ENCODE data around the gene SUB1.
"Not testable (repeated sequence)": the region's sequence is repeated elsewhere in the genome, so short reads cannot be mapped to it uniquely, and the experiment has no call there.

Gene SUB1

DNA sequence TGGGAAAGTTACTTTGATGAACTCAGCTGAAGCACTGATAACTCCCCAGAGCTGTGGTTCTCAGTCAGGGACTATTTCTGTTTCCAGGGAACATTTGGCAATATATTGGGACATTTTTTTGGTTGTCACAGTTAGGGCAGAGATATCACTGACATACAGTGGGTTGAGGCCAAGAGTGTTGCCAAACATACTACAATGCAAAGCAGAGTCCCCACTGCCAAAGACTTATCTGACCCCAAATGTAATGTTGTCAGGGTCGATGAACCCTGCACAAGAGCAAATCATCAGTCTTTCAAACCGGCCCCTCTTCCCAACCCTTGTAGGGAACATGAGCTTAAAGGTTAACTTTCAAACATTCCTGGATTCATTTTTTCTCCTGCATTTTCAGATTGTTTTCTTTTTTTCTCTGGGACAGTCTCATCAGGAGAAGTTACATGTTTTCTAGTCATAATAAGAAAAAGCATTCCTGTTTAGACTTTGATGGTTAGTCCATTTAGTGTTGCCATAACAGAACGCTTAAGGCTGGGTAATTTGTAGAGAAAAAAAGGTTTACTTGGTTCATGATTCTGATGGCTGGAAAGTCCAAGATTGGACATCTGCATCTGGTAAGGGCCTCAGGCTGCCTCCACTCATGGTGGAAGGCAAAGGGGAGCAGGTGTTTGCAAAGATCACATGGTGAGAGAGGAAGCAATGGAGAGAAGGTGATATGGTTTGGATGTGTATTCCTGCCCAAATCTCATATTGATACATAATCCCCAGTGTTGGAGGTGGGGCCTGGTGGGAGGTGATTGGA is 18.8 kb upstream of the SUB1 start:
- no peak overlapping the region for H3K9ac ChIP-seq (ENCODE audit: low read length)
- no peaks in the 10 kb centered on the region for H3K4me1 ChIP-seq (ENCODE audit: control insufficient read depth in 1 of 2, insufficient read depth in 2 of 2, low read length in 2 of 2)
- H3K4ac ChIP-seq (ENCODE audit: low read depth, low read length): no peak overlapping the region
- no peaks in the 10 kb centered on the region for H3K79me1 ChIP-seq (ENCODE audit: low read length)
- DNase-seq: no peak
- no peak overlapping the region for H3K4me3 ChIP-seq (ENCODE audit: low read depth, low read length)
- H3K23ac ChIP-seq (ENCODE audit: low read length): no peak overlapping the region
- H2BK12ac ChIP-seq (ENCODE audit: low read length): no peak overlapping the region
- H3K4me2 ChIP-seq (ENCODE audit: low read length): no peak overlapping the region
- no CpG with 5 or more reads among the region's 3 CpGs for WGBS (ENCODE audit: extremely low coverage, insufficient coverage, insufficient read length)
- H2AFZ ChIP-seq (ENCODE audit: insufficient read depth, low read length, poor library complexity): no peak overlapping the region
- H3K14ac ChIP-seq (ENCODE audit: low read length): no peak overlapping the region
- H3K27me3 ChIP-seq (ENCODE audit: insufficient read depth, low read length): no peaks in the 10 kb centered on the region
- no peaks in the 10 kb centered on the region for H3K79me2 ChIP-seq (ENCODE audit: control insufficient read depth, insufficient read depth, low read length, poor library complexity)
- no peak overlapping the region for H3K18ac ChIP-seq (ENCODE audit: low read length)
- H3K9me3 ChIP-seq (ENCODE audit: insufficient read depth, low read depth, low read length): no peaks in the 10 kb centered on the region
- no peaks in the 10 kb centered on the region for H3K36me3 ChIP-seq (ENCODE audit: control insufficient read depth in 1 of 2, insufficient read depth in 2 of 2, low read length in 2 of 2)
- H4K12ac ChIP-seq (ENCODE audit: low read depth, low read length): no peak overlapping the region
- H2BK5ac ChIP-seq (ENCODE audit: low read depth, low read length, poor library complexity): no peak overlapping the region
- H4K8ac ChIP-seq (ENCODE audit: low read depth, low read length): no peak overlapping the region
- H2AK5ac ChIP-seq (ENCODE audit: low read length): no peak overlapping the region
- no peak overlapping the region for H3K27ac ChIP-seq (ENCODE audit: low read depth, low read length)
- no peak overlapping the region for H2BK120ac ChIP-seq (ENCODE audit: insufficient read depth, low read length, poor library complexity)
- no peak overlapping the region for H4K91ac ChIP-seq (ENCODE audit: low read depth, low read length)

DNA sequence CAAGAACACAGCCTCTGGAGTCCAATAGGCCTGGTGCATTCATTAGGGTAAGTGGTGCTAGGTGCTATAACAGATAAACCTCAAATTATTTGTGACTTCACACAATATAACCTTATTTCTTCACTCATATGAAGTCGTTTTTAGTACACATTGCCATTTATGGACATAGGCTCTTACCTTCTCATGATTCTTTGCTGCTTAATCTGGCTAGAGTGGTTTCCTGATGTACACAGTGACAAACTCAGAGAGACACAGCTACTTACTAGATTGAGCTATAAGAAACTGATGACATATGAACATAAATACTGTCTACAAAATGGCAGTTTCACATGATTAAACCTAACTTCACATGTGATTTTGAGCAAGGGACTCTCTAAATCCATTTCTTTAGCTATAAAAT is 14.2 kb upstream of the SUB1 start:
- no peaks in the 10 kb centered on the region for H3K79me1 ChIP-seq (ENCODE audit: low read length)
- H3K9ac ChIP-seq (ENCODE audit: low read length): no peak overlapping the region
- no peak overlapping the region for H3K4ac ChIP-seq (ENCODE audit: low read depth, low read length)
- H3K18ac ChIP-seq (ENCODE audit: low read length): no peak overlapping the region
- H4K91ac ChIP-seq (ENCODE audit: low read depth, low read length): no peak overlapping the region
- DNase-seq: no peak
- H3K4me1 ChIP-seq (ENCODE audit: control insufficient read depth in 1 of 2, insufficient read depth in 2 of 2, low read length in 2 of 2): no peaks in the 10 kb centered on the region
- no peak overlapping the region for H2AK5ac ChIP-seq (ENCODE audit: low read length)
- H4K12ac ChIP-seq (ENCODE audit: low read depth, low read length): no peak overlapping the region
- no peak overlapping the region for H3K23ac ChIP-seq (ENCODE audit: low read length)
- H3K79me2 ChIP-seq (ENCODE audit: control insufficient read depth, insufficient read depth, low read length, poor library complexity): no peaks in the 10 kb centered on the region
- no peak overlapping the region for H3K4me3 ChIP-seq (ENCODE audit: low read depth, low read length)
- H3K14ac ChIP-seq (ENCODE audit: low read length): no peak overlapping the region
- no peaks in the 10 kb centered on the region for H3K36me3 ChIP-seq (ENCODE audit: control insufficient read depth in 1 of 2, insufficient read depth in 2 of 2, low read length in 2 of 2)
- no peak overlapping the region for H2AFZ ChIP-seq (ENCODE audit: insufficient read depth, low read length, poor library complexity)
- H2BK120ac ChIP-seq (ENCODE audit: insufficient read depth, low read length, poor library complexity): no peak overlapping the region
- H3K4me2 ChIP-seq (ENCODE audit: low read length): no peak overlapping the region
- no peak overlapping the region for H4K8ac ChIP-seq (ENCODE audit: low read depth, low read length)
- WGBS (ENCODE audit: extremely low coverage, insufficient coverage, insufficient read length): no CpG with 5 or more reads among the region's 1 CpG
- no peak overlapping the region for H2BK12ac ChIP-seq (ENCODE audit: low read length)
- H3K27me3 ChIP-seq (ENCODE audit: insufficient read depth, low read length): no peaks in the 10 kb centered on the region
- no peaks in the 10 kb centered on the region for H3K9me3 ChIP-seq (ENCODE audit: insufficient read depth, low read depth, low read length)
- no peak overlapping the region for H2BK5ac ChIP-seq (ENCODE audit: low read depth, low read length, poor library complexity)
- no peak overlapping the region for H3K27ac ChIP-seq (ENCODE audit: low read depth, low read length)

DNA sequence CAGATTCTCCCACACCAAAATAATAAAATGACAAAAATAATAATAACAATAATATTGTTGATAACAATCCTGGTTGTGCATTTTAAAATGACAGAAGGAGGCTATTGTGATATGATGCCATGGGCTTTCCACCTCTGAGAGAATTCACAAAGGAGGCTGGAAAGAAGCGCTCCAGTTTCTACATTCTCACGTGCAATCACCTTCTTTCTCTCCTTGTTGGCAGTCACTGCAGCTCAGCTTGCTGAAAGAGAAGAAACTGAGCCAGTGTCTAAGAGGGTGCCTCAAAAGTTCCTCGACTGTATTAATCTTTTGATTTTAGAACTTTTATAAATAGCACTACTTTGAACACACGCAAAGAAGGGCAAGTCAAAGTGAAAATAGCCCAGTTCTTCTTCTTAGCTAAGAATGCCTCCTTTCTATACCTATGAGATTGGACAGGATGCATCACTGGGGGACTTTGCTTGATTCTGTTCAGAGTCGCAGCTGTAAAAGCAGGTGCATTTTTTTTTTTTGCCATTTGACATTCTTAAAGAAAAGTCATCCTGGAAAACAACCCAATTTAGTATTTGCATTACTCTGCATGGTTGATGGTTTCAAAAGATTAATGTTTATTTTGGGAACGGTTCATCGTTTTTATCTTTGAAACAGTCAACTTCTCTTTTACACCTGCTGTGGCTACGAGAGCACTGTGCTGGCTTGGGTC is 12.4 kb upstream of the SUB1 start:
- Histone ChIP-seq H3K79me1 (ENCODE audit: low read length) (no peaks in the 10 kb centered on the region), H2AK5ac (ENCODE audit: low read length) (no peak overlapping the region), H3K4me3 (ENCODE audit: low read depth, low read length) (no peak overlapping the region), H3K4me1 (ENCODE audit: control insufficient read depth in 1 of 2, insufficient read depth in 2 of 2, low read length in 2 of 2) (no peaks in the 10 kb centered on the region), H3K27me3 (ENCODE audit: insufficient read depth, low read length) (no peaks in the 10 kb centered on the region), H4K12ac (ENCODE audit: low read depth, low read length) (no peak overlapping the region), H3K9me3 (ENCODE audit: insufficient read depth, low read depth, low read length) (no peaks in the 10 kb centered on the region), H4K91ac (ENCODE audit: low read depth, low read length) (no peak overlapping the region), H4K8ac (ENCODE audit: low read depth, low read length) (no peak overlapping the region), H3K18ac (ENCODE audit: low read length) (no peak overlapping the region), H3K14ac (ENCODE audit: low read length) (no peak overlapping the region), H3K27ac (ENCODE audit: low read depth, low read length) (no peak overlapping the region), H3K36me3 (ENCODE audit: control insufficient read depth in 1 of 2, insufficient read depth in 2 of 2, low read length in 2 of 2) (no peaks in the 10 kb centered on the region), H3K23ac (ENCODE audit: low read length) (no peak overlapping the region), H2BK12ac (ENCODE audit: low read length) (no peak overlapping the region), H2BK5ac (ENCODE audit: low read depth, low read length, poor library complexity) (no peak overlapping the region), H3K4me2 (ENCODE audit: low read length) (no peak overlapping the region), H3K4ac (ENCODE audit: low read depth, low read length) (no peak overlapping the region), H2BK120ac (ENCODE audit: insufficient read depth, low read length, poor library complexity) (no peak overlapping the region), H2AFZ (ENCODE audit: insufficient read depth, low read length, poor library complexity) (no peak overlapping the region), H3K9ac (ENCODE audit: low read length) (no peak overlapping the region), H3K79me2 (ENCODE audit: control insufficient read depth, insufficient read depth, low read length, poor library complexity) (no peaks in the 10 kb centered on the region)
- no CpG with 5 or more reads among the region's 8 CpGs for WGBS (ENCODE audit: extremely low coverage, insufficient coverage, insufficient read length)
- DNase-seq: no peak

DNA sequence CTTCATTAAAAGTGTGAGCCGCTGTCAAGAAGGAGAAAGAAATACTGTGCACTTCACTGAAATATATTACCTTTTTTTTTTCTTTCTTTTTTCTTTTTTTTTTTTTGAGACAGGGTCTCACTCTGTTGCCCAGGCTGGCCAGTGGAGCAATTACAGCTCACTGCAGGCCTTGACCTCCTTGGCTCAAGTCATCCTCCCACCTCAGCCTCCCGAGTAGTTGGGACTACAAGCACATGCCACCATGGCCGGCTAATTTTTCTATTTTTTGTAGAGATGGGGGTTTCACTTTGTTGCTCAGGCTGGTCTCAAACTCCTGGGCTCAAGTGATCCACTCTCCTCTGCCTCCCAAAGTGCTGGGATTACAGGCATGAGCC is 11.9 kb upstream of the SUB1 start:
- H3K23ac ChIP-seq (ENCODE audit: low read length); H3K4me1 ChIP-seq (ENCODE audit: control insufficient read depth in 1 of 2, insufficient read depth in 2 of 2, low read length in 2 of 2); H3K79me1 ChIP-seq (ENCODE audit: low read length); H3K9me3 ChIP-seq (ENCODE audit: insufficient read depth, low read depth, low read length); H2BK5ac ChIP-seq (ENCODE audit: low read depth, low read length, poor library complexity); H2AFZ ChIP-seq (ENCODE audit: insufficient read depth, low read length, poor library complexity); H4K12ac ChIP-seq (ENCODE audit: low read depth, low read length); H4K8ac ChIP-seq (ENCODE audit: low read depth, low read length); H2BK120ac ChIP-seq (ENCODE audit: insufficient read depth, low read length, poor library complexity); H3K27me3 ChIP-seq (ENCODE audit: insufficient read depth, low read length); DNase-seq; H2BK12ac ChIP-seq (ENCODE audit: low read length); H3K14ac ChIP-seq (ENCODE audit: low read length); H3K27ac ChIP-seq (ENCODE audit: low read depth, low read length); H3K18ac ChIP-seq (ENCODE audit: low read length); H3K4me2 ChIP-seq (ENCODE audit: low read length); H3K4me3 ChIP-seq (ENCODE audit: low read depth, low read length); H2AK5ac ChIP-seq (ENCODE audit: low read length); H3K9ac ChIP-seq (ENCODE audit: low read length); H3K4ac ChIP-seq (ENCODE audit: low read depth, low read length); H4K91ac ChIP-seq (ENCODE audit: low read depth, low read length); H3K79me2 ChIP-seq (ENCODE audit: control insufficient read depth, insufficient read depth, low read length, poor library complexity); H3K36me3 ChIP-seq (ENCODE audit: control insufficient read depth in 1 of 2, insufficient read depth in 2 of 2, low read length in 2 of 2): not testable (repeated sequence)
- WGBS (ENCODE audit: extremely low coverage, insufficient coverage, insufficient read length): no CpG with 5 or more reads among the region's 3 CpGs

Measured in trophoblast cell (in vitro differentiated cells and primary cell).